Measurements from ENCODE around the gene UBXN1. TPM values are rescaled to one million over a fixed set of nuclear protein-coding genes. Genes with fewer than 3 reads are reported as not detected.
"Not testable (repeated sequence)": the region's sequence is repeated elsewhere in the genome, so short reads cannot be mapped to it uniquely, and the experiment has no call there.

UBXN1 gene
- total and polyA plus RNA-seq, 5 donors from 2014 or later = 204 to 252 (median 224) TPM

- no peak for ATAC-seq (ENCODE audit: low read depth in 2 of 2)
- H3K27ac Mint-ChIP-seq = peak within 1 kb of the TSS; percentile 95 to 100 (median 99)
Measured at GRCh38 chr11:62707277-62707861, 28.5 kb upstream of the UBXN1 start, which contains the start of the genes BSCL2 and GNG3. BSCL2 (minus strand) TSS chr11:62707424; CDS start chr11:62707195, 229 bp downstream. GNG3 (plus strand) TSS chr11:62707676; CDS start chr11:62708296, 620 bp downstream.

GRCh38 chr11:62706850-62707247, 28.0 kb upstream of the UBXN1 start:
- H3K4me1 ChIP-seq (ENCODE audit: control insufficient read depth, insufficient read depth, low read length, poor library complexity, severe bottlenecking) = peaks cover 41% of the 10 kb centered on the region
- H3K27ac ChIP-seq (ENCODE audit: insufficient read depth, low read length, poor library complexity, severe bottlenecking) = peak overlapping the region; percentile 83
- Mint-ChIP-seq H3K4me3 (peak overlapping the region; percentile 91 to 93 (median 92)), H3K4me1 (peaks cover 0 to 53% (median 22%) of the 10 kb centered on the region in 4 donors), H3K9me3 (no peaks in the 10 kb centered on the region), H3K27ac (peak overlapping the region; percentile 5 to 76 (median 76)), H3K27me3 (no peaks in the 10 kb centered on the region), H3K36me3 (no peaks in the 10 kb centered on the region)
- DNase-seq (no peak), ATAC-seq (ENCODE audit: low read depth in 2 of 2) (no peak)
- H3K4me3 ChIP-seq (ENCODE audit: low read depth, low read length) = peak overlapping the region; percentile 46
- H3K9me3 ChIP-seq (ENCODE audit: control insufficient read depth in 2 of 2, low read length in 2 of 2) = no peaks in the 10 kb centered on the region
- peaks cover 4% of the 10 kb centered on the region for H3K36me3 ChIP-seq (ENCODE audit: control insufficient read depth, insufficient read depth, low read length)
- H3K27me3 ChIP-seq (ENCODE audit: control insufficient read depth, insufficient read depth, low read length) = no peaks in the 10 kb centered on the region

More at GRCh38 chr11:62707277-62707861, 28.5 kb upstream of the UBXN1 start, which contains the start of the genes BSCL2 and GNG3:
- Histone ChIP-seq H3K36me3 (ENCODE audit: control insufficient read depth, insufficient read depth, low read length) (peaks cover 9% of the 10 kb centered on the region), H3K27ac (ENCODE audit: insufficient read depth, low read length, poor library complexity, severe bottlenecking) (peak within 1 kb of the TSS; percentile 95), H3K4me1 (ENCODE audit: control insufficient read depth, insufficient read depth, low read length, poor library complexity, severe bottlenecking) (peaks cover 43% of the 10 kb centered on the region), H3K27me3 (ENCODE audit: control insufficient read depth, insufficient read depth, low read length) (no peaks in the 10 kb centered on the region), H3K9me3 (ENCODE audit: control insufficient read depth in 2 of 2, low read length in 2 of 2) (no peaks in the 10 kb centered on the region), H3K4me3 (ENCODE audit: low read depth, low read length) (peak within 1 kb of the TSS; percentile 95)
- no peaks in the 10 kb centered on the region for H3K27me3 Mint-ChIP-seq
- H3K36me3 Mint-ChIP-seq = peaks cover 4% of the 10 kb centered on the region
- no peak for DNase-seq
- peaks cover 0 to 57% (median 26%) of the 10 kb centered on the region in 4 donors for H3K4me1 Mint-ChIP-seq
- H3K4me3 Mint-ChIP-seq = peak within 1 kb of the TSS; percentile 91 to 99 (median 92)
- no peaks in the 10 kb centered on the region for H3K9me3 Mint-ChIP-seq

GRCh38 chr11:62705880-62706849, 27.3 kb upstream of the UBXN1 start:
- peak overlapping the region; percentile 83 for H3K27ac ChIP-seq (ENCODE audit: insufficient read depth, low read length, poor library complexity, severe bottlenecking)

GRCh38 chr11:62705413-62705812, 26.5 kb upstream of the UBXN1 start:
- Mint-ChIP-seq H3K9me3 (no peaks in the 10 kb centered on the region), H3K27ac (peak overlapping the region; percentile 56 to 92 (median 86)), H3K36me3 (no peaks in the 10 kb centered on the region), H3K4me3 (peak overlapping the region; percentile 90 to 93 (median 91)), H3K4me1 (peaks cover 0 to 49% (median 22%) of the 10 kb centered on the region in 4 donors), H3K27me3 (no peaks in the 10 kb centered on the region)
- Histone ChIP-seq H3K4me1 (ENCODE audit: control insufficient read depth, insufficient read depth, low read length, poor library complexity, severe bottlenecking) (peaks cover 38% of the 10 kb centered on the region), H3K4me3 (ENCODE audit: low read depth, low read length) (peak overlapping the region; percentile 86), H3K27me3 (ENCODE audit: control insufficient read depth, insufficient read depth, low read length) (no peaks in the 10 kb centered on the region), H3K9me3 (ENCODE audit: control insufficient read depth in 2 of 2, low read length in 2 of 2) (no peaks in the 10 kb centered on the region), H3K27ac (ENCODE audit: insufficient read depth, low read length, poor library complexity, severe bottlenecking) (peak overlapping the region; percentile 83), H3K36me3 (ENCODE audit: control insufficient read depth, insufficient read depth, low read length) (no peaks in the 10 kb centered on the region)
- ATAC-seq (ENCODE audit: low read depth in 2 of 2) (no peak), DNase-seq (no peak)

More at GRCh38 chr11:62705880-62706849, 27.3 kb upstream of the UBXN1 start:
- Histone ChIP-seq H3K4me3 (ENCODE audit: low read depth, low read length) (peak overlapping the region; percentile 86), H3K4me1 (ENCODE audit: control insufficient read depth, insufficient read depth, low read length, poor library complexity, severe bottlenecking) (peaks cover 41% of the 10 kb centered on the region), H3K27me3 (ENCODE audit: control insufficient read depth, insufficient read depth, low read length) (no peaks in the 10 kb centered on the region), H3K36me3 (ENCODE audit: control insufficient read depth, insufficient read depth, low read length) (no peaks in the 10 kb centered on the region), H3K9me3 (ENCODE audit: control insufficient read depth in 2 of 2, low read length in 2 of 2) (no peaks in the 10 kb centered on the region)
- peak; percentile 91 to 94 (median 93) for DNase-seq
- Mint-ChIP-seq H3K36me3 (no peaks in the 10 kb centered on the region), H3K27ac (peak overlapping the region; percentile 56 to 92 (median 86)), H3K9me3 (no peaks in the 10 kb centered on the region), H3K4me1 (peaks cover 0 to 53% (median 22%) of the 10 kb centered on the region in 4 donors), H3K4me3 (peak overlapping the region; percentile 91 to 93 (median 92)), H3K27me3 (no peaks in the 10 kb centered on the region)
- peak; percentile 66 to 75 for ATAC-seq (ENCODE audit: low read depth in 2 of 2)

GRCh38 chr11:62703921-62704320, 25.0 kb upstream of the UBXN1 start:
- H3K27ac ChIP-seq (ENCODE audit: insufficient read depth, low read length, poor library complexity, severe bottlenecking); ATAC-seq (ENCODE audit: low read depth in 2 of 2); H3K4me3 Mint-ChIP-seq: not testable (repeated sequence)

GRCh38 chr11:62702246-62702645, 23.4 kb upstream of the UBXN1 start:
- Mint-ChIP-seq H3K4me1 (peaks cover 0 to 21% (median 12%) of the 10 kb centered on the region in 4 donors), H3K27ac (no peak overlapping the region), H3K4me3 (peak overlapping the region in 1 of 4 donors; percentile 29), H3K36me3 (no peaks in the 10 kb centered on the region), H3K27me3 (no peaks in the 10 kb centered on the region), H3K9me3 (no peaks in the 10 kb centered on the region)
- no peak for ATAC-seq (ENCODE audit: low read depth in 2 of 2)
- Histone ChIP-seq H3K27ac (ENCODE audit: insufficient read depth, low read length, poor library complexity, severe bottlenecking) (no peak overlapping the region), H3K27me3 (ENCODE audit: control insufficient read depth, insufficient read depth, low read length) (no peaks in the 10 kb centered on the region), H3K4me1 (ENCODE audit: control insufficient read depth, insufficient read depth, low read length, poor library complexity, severe bottlenecking) (peaks cover 14% of the 10 kb centered on the region), H3K36me3 (ENCODE audit: control insufficient read depth, insufficient read depth, low read length) (no peaks in the 10 kb centered on the region), H3K9me3 (ENCODE audit: control insufficient read depth in 2 of 2, low read length in 2 of 2) (no peaks in the 10 kb centered on the region), H3K4me3 (ENCODE audit: low read depth, low read length) (no peak overlapping the region)
- DNase-seq = no peak

More at GRCh38 chr11:62703921-62704320, 25.0 kb upstream of the UBXN1 start:
- H3K4me1 Mint-ChIP-seq = peaks cover 0 to 35% (median 18%) of the 10 kb centered on the region in 4 donors
- DNase-seq; H3K36me3 ChIP-seq (ENCODE audit: control insufficient read depth, insufficient read depth, low read length); H3K4me3 ChIP-seq (ENCODE audit: low read depth, low read length); H3K9me3 ChIP-seq (ENCODE audit: control insufficient read depth in 2 of 2, low read length in 2 of 2); H3K9me3 Mint-ChIP-seq; H3K27ac Mint-ChIP-seq; H3K36me3 Mint-ChIP-seq; H3K27me3 Mint-ChIP-seq; H3K27me3 ChIP-seq (ENCODE audit: control insufficient read depth, insufficient read depth, low read length): not testable (repeated sequence)
- H3K4me1 ChIP-seq (ENCODE audit: control insufficient read depth, insufficient read depth, low read length, poor library complexity, severe bottlenecking) = peaks cover 27% of the 10 kb centered on the region

- H3K36me3 ChIP-seq (ENCODE audit: control insufficient read depth, insufficient read depth, low read length) = no peaks in the 10 kb centered on the region
- H3K9me3 ChIP-seq (ENCODE audit: control insufficient read depth in 2 of 2, low read length in 2 of 2) = no peaks in the 10 kb centered on the region
- Mint-ChIP-seq H3K9me3 (no peaks in the 10 kb centered on the region), H3K4me3 (peak overlapping the region in 1 of 4 donors; percentile 34), H3K27ac (peak overlapping the region in 1 of 3 donors; percentile 52), H3K36me3 (peaks cover 15% of the 10 kb centered on the region), H3K4me1 (peaks cover 0 to 8% (median 7%) of the 10 kb centered on the region in 4 donors), H3K27me3 (peaks cover 3% of the 10 kb centered on the region)
- peak; percentile 63 to 85 (median 75) for DNase-seq
- H3K27ac ChIP-seq (ENCODE audit: insufficient read depth, low read length, poor library complexity, severe bottlenecking) = no peak overlapping the region
- no peaks in the 10 kb centered on the region for H3K4me1 ChIP-seq (ENCODE audit: control insufficient read depth, insufficient read depth, low read length, poor library complexity, severe bottlenecking)
- no peaks in the 10 kb centered on the region for H3K27me3 ChIP-seq (ENCODE audit: control insufficient read depth, insufficient read depth, low read length)
- no peak overlapping the region for H3K4me3 ChIP-seq (ENCODE audit: low read depth, low read length)
- ATAC-seq (ENCODE audit: low read depth in 2 of 2) = peak; percentile 72 to 75
Measured at GRCh38 chr11:62694455-62695167, 15.7 kb upstream of the UBXN1 start.
